Endothelial cell (in vitro differentiated cells): ENCODE data around the gene OXT. TPM values are rescaled to one million over a fixed set of nuclear protein-coding genes. Genes with fewer than 3 reads are reported as not detected.

Source experiments
- DNase-seq: peaks from one replicate; pipeline ENCODE4 v3.0.0; 2021; ENCODE audit warnings: low spot score
- H3K27ac Mint-ChIP-seq: one replicate; pipeline ENCODE4 v1.8.0; 2021; ENCODE audit warnings: mixed read lengths, inconsistent platforms; ENCODE audit not compliant: unreplicated experiment
- H3K27me3 Mint-ChIP-seq: one replicate; pipeline ENCODE4 v1.8.0; 2021; ENCODE audit warnings: mild to moderate bottlenecking, moderate library complexity, mixed read lengths, inconsistent platforms; ENCODE audit not compliant: unreplicated experiment
- H3K36me3 Mint-ChIP-seq: one replicate; pipeline ENCODE4 v1.8.0; 2021; ENCODE audit warnings: mild to moderate bottlenecking, low read depth, mixed read lengths, inconsistent platforms; ENCODE audit not compliant: unreplicated experiment
- H3K4me1 Mint-ChIP-seq: one replicate; pipeline ENCODE4 v1.8.0; 2021; ENCODE audit warnings: mild to moderate bottlenecking, mixed read lengths, inconsistent platforms; ENCODE audit not compliant: unreplicated experiment
- H3K4me3 Mint-ChIP-seq: one replicate; pipeline ENCODE4 v1.8.0; 2021; ENCODE audit warnings: mild to moderate bottlenecking, mixed read lengths, inconsistent platforms; ENCODE audit not compliant: unreplicated experiment
- H3K9me3 Mint-ChIP-seq: one replicate; pipeline ENCODE4 v1.8.0; 2021; ENCODE audit warnings: mixed read lengths, inconsistent platforms; ENCODE audit not compliant: unreplicated experiment
- CTCF ChIP-seq: fragments of 200-600 bp; sonication (generic); IDR thresholded peaks from one replicate; pipeline ENCODE4 v1.5.0; 2021; ENCODE audit warnings: antibody characterized with exemption; ENCODE audit not compliant: unreplicated experiment
- total RNA-seq: library from RNA; stranded (reverse); fragmentation: NEBNext Ultra II Directional; extraction: Animal tissue kit (Norgen Biotek cat#: 25700); gene quantifications from one replicate; pipeline ENCODE4 v1.2.1, GENCODE V29; 2021; ENCODE audit not compliant: unreplicated experiment

The OXT gene
- total RNA-seq, 1 donor from 2014 or later, result not detected

- no peaks in the 10 kb centered on the region for H3K4me1 Mint-ChIP-seq
- no peaks in the 10 kb centered on the region for H3K36me3 Mint-ChIP-seq
- no peaks in the 10 kb centered on the region for H3K9me3 Mint-ChIP-seq
- no peak for DNase-seq
- H3K27ac Mint-ChIP-seq, result no peak overlapping the region
- no peak overlapping the region for H3K4me3 Mint-ChIP-seq
- no peak for TF ChIP-seq CTCF
- peaks cover 15% of the 10 kb centered on the region for H3K27me3 Mint-ChIP-seq
These were observed 11.0 kb downstream of the OXT start for GRCh38 chr20:3082306-3082951.

- Mint-ChIP-seq H3K4me1 (no peaks in the 10 kb centered on the region), H3K4me3 (no peak overlapping the region), H3K9me3 (no peaks in the 10 kb centered on the region), H3K36me3 (no peaks in the 10 kb centered on the region), H3K27ac (no peak overlapping the region), H3K27me3 (peaks cover 15% of the 10 kb centered on the region)
- no peak for DNase-seq
- TF ChIP-seq CTCF, result no peak
These were observed 11.8 kb downstream of the OXT start for GRCh38 chr20:3082955-3083952.

- DNase-seq, result no peak
These were observed 13.0 kb downstream of the OXT start, which contains the start of gene AVP for GRCh38 chr20:3084283-3084985. TSS of gene AVP (minus strand) at chr20:3084724. CDS start at chr20:3084674, 50 bp downstream.

GRCh38 chr20:3084986-3085360 lies 13.6 kb downstream of the OXT start:
- H3K36me3 Mint-ChIP-seq, result no peaks in the 10 kb centered on the region
- H3K9me3 Mint-ChIP-seq, result no peaks in the 10 kb centered on the region
- no peak overlapping the region for H3K4me3 Mint-ChIP-seq
- peaks cover 15% of the 10 kb centered on the region for H3K27me3 Mint-ChIP-seq
- no peak for TF ChIP-seq CTCF
- no peaks in the 10 kb centered on the region for H3K4me1 Mint-ChIP-seq
- no peak for DNase-seq
- no peak overlapping the region for H3K27ac Mint-ChIP-seq

More at GRCh38 chr20:3084283-3084985, 13.0 kb downstream of the OXT start, which contains the start of gene AVP:
- Mint-ChIP-seq H3K9me3 (no peaks in the 10 kb centered on the region), H3K36me3 (no peaks in the 10 kb centered on the region), H3K27me3 (peaks cover 15% of the 10 kb centered on the region), H3K4me3 (no peak within 1 kb of the TSS), H3K4me1 (no peaks in the 10 kb centered on the region), H3K27ac (no peak within 1 kb of the TSS)
- TF ChIP-seq CTCF, result no peak
